Kidney (tissue), 14 donors: ENCODE measurements around the gene TCEAL4. TPM values are rescaled to one million over a fixed set of nuclear protein-coding genes. Genes with fewer than 3 reads are reported as not detected.
"Not testable (repeated sequence)": the region's sequence is repeated elsewhere in the genome, so short reads cannot be mapped to it uniquely, and the experiment has no call there.

Experiments used
- DNase-seq, 5 donors: peaks; one replicate each; pipeline ENCODE4 v3.0.0-alpha.2; 2013 to 2020
- FAIRE-seq: peaks from 2 replicates; lab custom pipeline; 2012; peaks lifted over from hg19 to GRCh38; lab: Jason Lieb, UNC
- H3K27ac ChIP-seq, 2 donors: one replicate each; pipeline ENCODE4 v1.7.0; 2013; ENCODE audit warnings: low read depth in 2 of 2, low read length in 2 of 2, inconsistent platforms in 1 of 2
- H3K27me3 ChIP-seq: one replicate; pipeline ENCODE4 v1.7.1; 2013; ENCODE audit warnings: low read length, inconsistent platforms; ENCODE audit not compliant: control insufficient read depth, insufficient read depth
- H3K36me3 ChIP-seq, 3 donors: one replicate each; pipeline versions ENCODE4 v1.7.0 to v1.7.1; 2013; ENCODE audit warnings: low read length in 3 of 3, control low read depth in 1 of 3, inconsistent platforms in 1 of 3; ENCODE audit not compliant: insufficient read depth in 3 of 3, control insufficient read depth in 2 of 3
- H3K4me1 ChIP-seq, 3 donors: one replicate each; pipeline versions ENCODE4 v1.7.0 to v1.7.1; 2013; ENCODE audit warnings: low read length in 3 of 3, inconsistent platforms in 1 of 3, low read depth in 1 of 3; ENCODE audit not compliant: control insufficient read depth in 2 of 3, insufficient read depth in 2 of 3
- H3K4me3 ChIP-seq, 3 donors: one replicate each; pipeline versions ENCODE4 v1.7.0 to v1.8.1; 2013; ENCODE audit warnings: low read length in 3 of 3, control low read depth in 1 of 3, inconsistent platforms in 1 of 3
- H3K9ac ChIP-seq, 3 donors: one replicate each; pipeline versions ENCODE4 v1.7.0 to v1.7.1; 2013; ENCODE audit warnings: low read length in 3 of 3, control low read depth in 1 of 3, inconsistent platforms in 1 of 3
- H3K9me3 ChIP-seq, 3 donors: one replicate each; pipeline versions ENCODE4 v1.7.0 to v1.7.1; 2013; ENCODE audit warnings: low read length in 3 of 3, control low read depth in 1 of 3, inconsistent platforms in 1 of 3; ENCODE audit not compliant: control insufficient read depth in 2 of 3, insufficient read depth in 1 of 3
- intact Hi-C: fragments of 100-400 bp; cut with DNase I; formaldehyde crosslinking; loops from one replicate; pipeline ENCODE4 v1.11.1; 2022
- polyA plus RNA-seq: library from polyadenylated mRNA; stranded (reverse); fragments of 350-450 nt; fragmentation: Illumina TruSeq; extraction: RNeasy Lipid Tissue Mini Kit (QIAGEN cat#74804); gene quantifications from one replicate; pipeline ENCODE4 v1.2.3, GENCODE V29; 2014; ENCODE audit warnings: low read depth, low replicate concordance; ENCODE audit not compliant: insufficient read depth
- total RNA-seq: library from RNA; stranded (reverse); fragmentation: NEBNext Ultra II Directional; extraction: Animal tissue kit (Norgen Biotek cat#: 25700); gene quantifications from one replicate; pipeline ENCODE4 v1.2.1, GENCODE V29; 2021
- TF ChIP-seq, protein P1 (sequence below): IDR thresholded peaks from 3 replicates; pipeline ENCODE4 v1.5.1; 2012; ENCODE audit warnings: mild to moderate bottlenecking, moderate library complexity, borderline replicate concordance; ENCODE audit not compliant: insufficient read depth; ENCODE audit errors: extremely low read depth
- donor health status: control.
- donor health status: control.
- donor health status: control.
- donor health status: control.
- donor health status: control.
- donor health status: DM: yes; HTN: yes; CAD: no.
- donor health status: Normal renal cell carcinoma (clear cell type).

The TCEAL4 gene
- total and polyA plus RNA-seq, 2 donors from 2014 or later = 96.8 to 193 TPM

DNA sequence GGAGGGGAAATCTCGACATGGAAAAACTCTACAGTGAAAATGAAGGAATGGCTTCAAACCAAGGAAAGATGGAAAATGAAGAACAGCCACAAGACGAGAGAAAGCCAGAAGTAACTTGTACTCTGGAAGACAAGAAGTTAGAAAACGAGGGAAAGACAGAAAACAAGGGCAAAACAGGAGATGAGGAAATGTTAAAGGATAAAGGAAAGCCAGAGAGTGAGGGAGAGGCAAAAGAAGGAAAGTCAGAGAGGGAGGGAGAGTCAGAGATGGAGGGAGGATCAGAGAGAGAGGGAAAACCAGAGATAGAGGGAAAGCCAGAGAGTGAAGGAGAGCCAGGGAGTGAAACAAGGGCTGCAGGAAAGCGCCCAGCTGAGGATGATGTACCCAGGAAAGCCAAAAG, 1.3 kb downstream of the TCEAL4 start:
- Histone ChIP-seq H3K4me3 (peak overlapping the region in 1 of 3 donors; percentile 85), H3K36me3 (peaks cover 0 to 4% (median 0%) of the 10 kb centered on the region in 3 donors), H3K27ac (peak overlapping the region in 1 of 2 donors; percentile 90), H3K27me3 (no peaks in the 10 kb centered on the region), H3K9ac (peak overlapping the region in 1 of 3 donors; percentile 84), H3K4me1 (no peaks in the 10 kb centered on the region), H3K9me3 (no peaks in the 10 kb centered on the region)
- intact Hi-C loops = no loop called here
- DNase-seq = no peak
- TF ChIP-seq, protein P1, sequence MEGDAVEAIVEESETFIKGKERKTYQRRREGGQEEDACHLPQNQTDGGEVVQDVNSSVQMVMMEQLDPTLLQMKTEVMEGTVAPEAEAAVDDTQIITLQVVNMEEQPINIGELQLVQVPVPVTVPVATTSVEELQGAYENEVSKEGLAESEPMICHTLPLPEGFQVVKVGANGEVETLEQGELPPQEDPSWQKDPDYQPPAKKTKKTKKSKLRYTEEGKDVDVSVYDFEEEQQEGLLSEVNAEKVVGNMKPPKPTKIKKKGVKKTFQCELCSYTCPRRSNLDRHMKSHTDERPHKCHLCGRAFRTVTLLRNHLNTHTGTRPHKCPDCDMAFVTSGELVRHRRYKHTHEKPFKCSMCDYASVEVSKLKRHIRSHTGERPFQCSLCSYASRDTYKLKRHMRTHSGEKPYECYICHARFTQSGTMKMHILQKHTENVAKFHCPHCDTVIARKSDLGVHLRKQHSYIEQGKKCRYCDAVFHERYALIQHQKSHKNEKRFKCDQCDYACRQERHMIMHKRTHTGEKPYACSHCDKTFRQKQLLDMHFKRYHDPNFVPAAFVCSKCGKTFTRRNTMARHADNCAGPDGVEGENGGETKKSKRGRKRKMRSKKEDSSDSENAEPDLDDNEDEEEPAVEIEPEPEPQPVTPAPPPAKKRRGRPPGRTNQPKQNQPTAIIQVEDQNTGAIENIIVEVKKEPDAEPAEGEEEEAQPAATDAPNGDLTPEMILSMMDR = no peak
- FAIRE-seq = no peak

DNA sequence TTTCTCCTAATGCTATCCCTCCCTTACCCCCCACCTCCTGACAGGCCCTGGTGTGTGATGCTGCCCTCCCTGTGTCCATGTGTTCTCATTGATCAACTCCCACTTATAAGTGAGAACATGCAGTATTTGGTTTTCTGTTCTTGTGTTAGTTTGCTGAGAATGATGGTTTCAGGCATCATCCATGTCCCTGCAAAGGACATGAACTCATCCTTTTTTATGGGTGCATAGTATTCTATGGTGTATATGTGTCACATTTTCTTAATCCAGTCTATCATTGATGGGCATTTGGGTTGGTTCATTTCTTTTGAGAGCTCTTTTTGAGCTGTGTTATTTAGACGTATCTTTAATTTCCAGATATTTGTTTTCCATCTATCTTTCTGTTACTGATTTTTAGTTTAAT, 7.0 kb downstream of the TCEAL4 start:
- H3K36me3 ChIP-seq, H3K9ac ChIP-seq, DNase-seq, intact Hi-C loops, H3K9me3 ChIP-seq, FAIRE-seq, H3K27ac ChIP-seq, H3K27me3 ChIP-seq, H3K4me1 ChIP-seq, H3K4me3 ChIP-seq: not testable (repeated sequence)

DNA sequence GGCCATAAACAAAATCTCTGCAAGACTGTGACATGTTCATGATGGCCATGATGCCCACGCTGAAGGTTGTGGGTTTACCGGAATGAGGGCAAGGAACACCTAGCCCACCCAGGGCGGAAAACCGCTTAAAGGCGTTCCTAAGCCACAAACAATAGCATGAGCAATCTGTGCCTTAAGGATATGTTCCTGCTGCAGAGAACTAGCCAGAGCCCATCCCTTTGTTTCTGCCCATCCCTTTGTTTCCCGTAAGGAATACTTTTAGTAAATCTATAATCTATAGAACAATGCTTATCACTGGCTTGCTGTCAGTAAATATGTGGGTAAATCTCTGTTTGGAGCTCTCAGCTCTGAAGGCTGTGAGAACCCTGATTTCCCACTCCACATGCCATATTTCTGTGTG, 9.9 kb downstream of the TCEAL4 start:
- intact Hi-C loops, FAIRE-seq, H3K4me3 ChIP-seq, H3K9me3 ChIP-seq, DNase-seq, H3K27ac ChIP-seq, H3K4me1 ChIP-seq, H3K9ac ChIP-seq, H3K36me3 ChIP-seq, H3K27me3 ChIP-seq: not testable (repeated sequence)

DNA sequence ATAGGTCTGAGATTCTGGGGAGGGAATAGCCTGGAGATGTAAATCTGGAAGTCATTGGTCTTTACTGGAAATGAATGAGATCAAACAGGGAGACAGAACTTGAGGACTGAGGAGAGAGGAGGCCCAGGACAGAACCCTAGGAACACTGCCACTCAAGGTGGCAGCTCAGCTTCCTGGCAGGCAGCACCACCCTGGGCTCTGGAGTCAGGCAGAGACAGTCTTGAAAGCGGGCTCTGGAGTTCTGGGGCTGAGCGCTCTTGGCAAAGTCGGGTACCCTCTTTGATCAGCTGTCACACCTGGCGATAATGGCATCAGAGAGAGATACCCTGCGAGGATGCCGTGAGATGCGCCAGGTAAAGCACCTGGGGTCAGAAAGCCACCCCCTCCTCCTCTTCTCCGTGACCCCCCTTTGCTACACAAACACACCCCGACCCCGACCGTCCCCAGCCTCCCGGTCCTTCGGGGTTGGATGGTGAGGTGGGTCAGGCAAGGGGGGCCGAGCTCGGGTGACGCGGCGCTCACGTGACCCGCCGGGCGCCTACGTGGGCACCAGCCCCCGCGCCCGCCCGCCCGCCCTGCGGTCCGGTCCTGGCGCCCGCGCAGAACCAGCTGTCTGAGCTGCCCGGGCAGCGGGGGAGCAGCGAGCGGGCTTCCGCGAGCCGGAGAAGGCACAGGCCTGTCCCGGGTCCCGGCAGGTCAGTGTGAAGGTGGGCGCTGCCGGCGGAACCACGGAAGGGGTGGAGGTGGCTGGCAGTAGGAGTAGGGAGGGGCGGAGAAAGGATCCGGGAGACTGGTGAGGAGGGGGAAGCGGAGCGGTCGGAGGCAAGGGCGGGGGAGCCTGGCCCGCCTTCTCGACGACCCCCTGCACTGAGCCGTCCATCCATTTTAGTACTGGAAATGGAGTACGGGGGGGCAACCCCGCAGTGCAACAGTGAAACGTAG, 22.3 kb downstream of the TCEAL4 start, which contains the start of gene TCEAL3:
Gene TCEAL3 (plus strand): TSS at position 600 of the 942 bp plus-strand sequence. CDS start 1,102 bp downstream, outside the sequence.
- peaks cover 0 to 2% (median 0%) of the 10 kb centered on the region in 3 donors for H3K36me3 ChIP-seq
- FAIRE-seq (no peak), DNase-seq (peak; percentile 65 to 88 (median 73))
- intact Hi-C loops = no loop called here
- peak within 1 kb of the TSS; percentile 89 to 93 for H3K27ac ChIP-seq
- H3K4me3 ChIP-seq = peak within 1 kb of the TSS; percentile 55 to 71 (median 57)
- H3K9ac ChIP-seq = peak within 1 kb of the TSS; percentile 2 to 82 (median 65)
- no peaks in the 10 kb centered on the region for H3K9me3 ChIP-seq
- TF ChIP-seq, protein P1 = no peak
- peaks cover 4% of the 10 kb centered on the region for H3K27me3 ChIP-seq
- H3K4me1 ChIP-seq = no peaks in the 10 kb centered on the region
